ENCODE data around the gene PLAGL1. TPM values are rescaled to one million over a fixed set of nuclear protein-coding genes. Genes with fewer than 3 reads are reported as not detected.

PLAGL1 gene
- total RNA-seq, 1 experiment from 2014 or later = 0.77 TPM

GRCh38 chr6:143965503-143966171 lies 42.4 kb downstream of the PLAGL1 start:
- no peak overlapping the region for H3K27ac ChIP-seq (ENCODE audit: low read depth, low read length, poor library complexity, severe bottlenecking)
- H3K27me3 ChIP-seq (replicated peaks; ENCODE audit: insufficient read depth, low read depth, low read length, poor library complexity) = peaks cover 6% of the 10 kb centered on the region
- CTCF ChIA-PET = no interaction called here
- TF ChIP-seq CTCF (conservative IDR thresholded peaks at IDR 0.05; ENCODE audit: low read depth, low read length) = no peak
- TF ChIP-seq EZH2 (IDR thresholded peaks at IDR 0.05; ENCODE audit: borderline replicate concordance, low read depth, low read length, poor library complexity, severe bottlenecking) = no peak
- no peaks in the 10 kb centered on the region for H3K9me3 ChIP-seq (ENCODE audit: low read depth, low read length, poor library complexity, severe bottlenecking)
- no peaks in the 10 kb centered on the region for H3K36me3 ChIP-seq (ENCODE audit: insufficient read depth, low read length, poor library complexity, severe bottlenecking)
- POLR2A ChIA-PET (ENCODE audit: low non-redundant PET) = no interaction called here
- no peak for DNase-seq (ENCODE audit: low spot score)
- H3K4me1 ChIP-seq (ENCODE audit: insufficient read depth, low read length, poor library complexity, severe bottlenecking) = no peaks in the 10 kb centered on the region
- BruUV-seq (replicated peaks) = no TSS peak
- H3K4me3 ChIP-seq (ENCODE audit: low read depth, low read length, poor library complexity, severe bottlenecking) = no peak overlapping the region
- intact Hi-C loops (cut with micrococcal nuclease; ENCODE audit: unreplicated experiment) = no loop called here

- no peaks in the 10 kb centered on the region for H3K4me1 ChIP-seq (ENCODE audit: insufficient read depth, low read length, poor library complexity, severe bottlenecking)
- H3K36me3 ChIP-seq (ENCODE audit: insufficient read depth, low read length, poor library complexity, severe bottlenecking) = no peaks in the 10 kb centered on the region
- intact Hi-C loops (cut with micrococcal nuclease; ENCODE audit: unreplicated experiment) = no loop called here
- ChIA-PET CTCF (no interaction called here), POLR2A (ENCODE audit: low non-redundant PET) (no interaction called here)
- no peak for DNase-seq (ENCODE audit: low spot score)
- no peak overlapping the region for H3K27ac ChIP-seq (ENCODE audit: low read depth, low read length, poor library complexity, severe bottlenecking)
- no peak for TF ChIP-seq CTCF (conservative IDR thresholded peaks at IDR 0.05; ENCODE audit: low read depth, low read length)
- no peak for TF ChIP-seq EZH2 (IDR thresholded peaks at IDR 0.05; ENCODE audit: borderline replicate concordance, low read depth, low read length, poor library complexity, severe bottlenecking)
- H3K4me3 ChIP-seq (ENCODE audit: low read depth, low read length, poor library complexity, severe bottlenecking) = no peak overlapping the region
- H3K9me3 ChIP-seq (ENCODE audit: low read depth, low read length, poor library complexity, severe bottlenecking) = no peaks in the 10 kb centered on the region
- no TSS peak for BruUV-seq (replicated peaks)
- H3K27me3 ChIP-seq (replicated peaks; ENCODE audit: insufficient read depth, low read depth, low read length, poor library complexity) = peaks cover 9% of the 10 kb centered on the region
These were observed 43.4 kb downstream of the PLAGL1 start for GRCh38 chr6:143964674-143965081.

GRCh38 chr6:143963158-143963919 lies 44.7 kb downstream of the PLAGL1 start:
- Histone ChIP-seq H3K27ac (ENCODE audit: low read depth, low read length, poor library complexity, severe bottlenecking) (no peak overlapping the region), H3K4me1 (ENCODE audit: insufficient read depth, low read length, poor library complexity, severe bottlenecking) (no peaks in the 10 kb centered on the region), H3K9me3 (ENCODE audit: low read depth, low read length, poor library complexity, severe bottlenecking) (no peaks in the 10 kb centered on the region), H3K4me3 (ENCODE audit: low read depth, low read length, poor library complexity, severe bottlenecking) (no peak overlapping the region), H3K36me3 (ENCODE audit: insufficient read depth, low read length, poor library complexity, severe bottlenecking) (no peaks in the 10 kb centered on the region), H3K27me3 (replicated peaks; ENCODE audit: insufficient read depth, low read depth, low read length, poor library complexity) (peaks cover 9% of the 10 kb centered on the region)
- BruUV-seq (replicated peaks) = no TSS peak
- ChIA-PET POLR2A (ENCODE audit: low non-redundant PET) (interaction anchor here (0.7 kb wide), 1 partner anchor 220 kb away, joined by 4 read pairs; no protein-coding TSS in a partner anchor), CTCF (no interaction called here)
- TF ChIP-seq EZH2 (IDR thresholded peaks at IDR 0.05; ENCODE audit: borderline replicate concordance, low read depth, low read length, poor library complexity, severe bottlenecking) = no peak
- TF ChIP-seq CTCF (conservative IDR thresholded peaks at IDR 0.05; ENCODE audit: low read depth, low read length) = no peak
- no peak for DNase-seq (ENCODE audit: low spot score)
- intact Hi-C loops (cut with micrococcal nuclease; ENCODE audit: unreplicated experiment) = no loop called here

Measured in A673 (cell line).